ENCODE results near the gene CSNK1G2. TPM values are rescaled to one million over a fixed set of nuclear protein-coding genes. Genes with fewer than 3 reads are reported as not detected.

The CSNK1G2 gene
- total RNA-seq, result 41.6 TPM

- no peak for FAIRE-seq
- peak in 1 of 2 donors; percentile 52 for DNase-seq (ENCODE audit: low spot score in 2 of 2)
Observed at GRCh38 chr19:1941146-1942077, at the start of gene CSNK1G2. Gene CSNK1G2 (plus strand): TSS chr19:1941172. CDS start chr19:1969773, 28,601 bp downstream.

DNA sequence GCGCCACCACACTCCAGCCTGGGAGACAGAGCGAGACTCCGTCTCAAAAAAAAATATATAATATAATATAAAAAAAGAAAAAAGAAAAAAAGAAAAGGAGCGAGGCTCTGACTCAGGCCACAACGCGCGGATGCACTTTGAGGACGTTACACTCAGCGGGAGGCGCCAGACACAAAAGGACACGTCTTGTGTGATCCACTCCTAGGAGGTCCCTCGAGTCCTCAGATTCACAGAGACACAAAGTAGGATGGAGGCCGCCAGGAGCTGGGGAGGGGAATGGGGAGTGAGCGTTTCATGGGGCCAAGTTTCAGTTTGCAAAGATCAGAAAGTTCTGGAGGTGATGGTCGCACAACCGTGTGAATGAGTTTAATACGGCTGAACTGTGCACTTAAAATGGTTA, 47.2 kb upstream of the CSNK1G2 start:
- DNase-seq (ENCODE audit: low spot score in 2 of 2) (no peak), FAIRE-seq (no peak)

DNA sequence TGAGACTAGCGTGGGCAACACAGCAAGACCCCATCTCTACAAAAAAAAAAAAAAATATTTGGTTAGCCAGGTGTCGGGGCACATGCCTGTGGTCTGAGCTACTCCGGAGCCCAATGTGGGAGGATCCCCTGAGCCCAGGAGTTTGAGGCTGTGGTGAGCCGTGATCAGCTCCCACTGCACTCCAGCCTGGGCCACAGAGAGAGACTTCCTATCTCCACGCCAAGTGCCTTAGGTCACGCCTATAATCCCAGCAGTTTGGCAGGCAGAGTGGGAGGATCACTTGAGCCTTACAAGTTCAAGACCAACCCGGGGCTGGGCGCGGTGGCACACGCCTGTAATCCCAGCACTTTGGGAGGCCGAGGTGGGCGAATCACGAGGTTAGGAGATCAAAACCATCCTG, 44.5 kb upstream of the CSNK1G2 start:
- DNase-seq (ENCODE audit: low spot score in 2 of 2) (no peak), FAIRE-seq (no peak)

DNA sequence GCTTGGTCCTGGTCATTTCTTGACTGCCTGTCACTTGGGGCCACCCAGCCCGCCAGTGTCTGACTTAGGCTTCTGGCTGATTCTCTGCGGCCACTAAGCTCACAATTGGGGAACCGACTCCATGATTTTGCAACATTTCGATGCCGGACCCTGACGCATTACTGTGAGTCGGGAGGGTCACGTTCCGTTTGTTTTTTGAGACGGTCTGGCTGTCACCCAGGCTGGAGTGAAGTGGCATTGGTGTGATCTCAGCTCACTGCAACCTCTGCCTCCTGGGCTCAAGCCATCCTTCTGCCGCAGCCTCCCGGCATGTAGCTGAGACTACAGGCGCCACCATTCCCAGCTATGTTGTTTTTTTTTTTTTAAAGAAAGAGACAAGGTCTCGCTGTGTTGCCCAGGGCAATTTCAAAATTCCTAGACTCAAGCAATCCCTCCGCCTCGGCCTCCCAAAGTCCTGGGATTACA, 39.0 kb upstream of the CSNK1G2 start:
- DNase-seq (ENCODE audit: low spot score in 2 of 2) (no peak), FAIRE-seq (no peak)

DNA sequence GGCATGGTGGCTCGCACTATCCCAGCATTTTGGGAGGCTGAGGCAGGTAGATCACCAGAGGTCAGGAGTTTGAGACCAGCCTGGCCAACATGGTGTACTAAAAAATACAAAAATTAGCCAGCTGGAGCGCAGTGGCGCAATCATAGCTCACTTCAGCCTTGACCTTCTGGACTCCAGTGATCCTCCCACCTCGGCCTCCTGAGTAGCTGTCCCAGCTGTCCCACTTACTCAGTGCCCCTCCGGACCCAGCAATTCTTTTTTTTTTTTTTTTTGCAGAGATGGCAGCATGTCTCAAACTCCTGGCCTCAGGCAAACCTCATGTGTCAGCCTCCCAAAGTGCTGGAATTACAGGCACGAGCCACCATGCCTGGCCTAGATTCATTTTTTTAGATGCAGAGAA, 38.0 kb upstream of the CSNK1G2 start:
- no peak for FAIRE-seq

DNA sequence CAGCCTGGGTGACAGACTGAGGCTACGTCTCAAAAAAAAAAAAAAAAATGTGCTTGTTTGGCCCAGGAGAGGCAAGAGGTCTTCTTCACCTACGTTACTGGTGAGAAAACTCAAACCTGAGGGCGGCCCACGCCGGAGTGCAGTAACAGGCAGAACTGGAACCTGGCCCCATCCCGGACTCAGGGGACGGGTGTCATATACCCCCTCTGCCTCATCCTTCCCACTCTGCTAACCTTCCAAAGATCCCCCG, 36.2 kb upstream of the CSNK1G2 start:
- no peak for FAIRE-seq

More for the DNA sequence above, 38.0 kb upstream of the CSNK1G2 start:
- no peak for DNase-seq (ENCODE audit: low spot score in 2 of 2)

GRCh38 chr19:1905110-1905862, 35.7 kb upstream of the CSNK1G2 start, which contains the start of the genes ADAT3 and SCAMP4:
Gene ADAT3 (plus strand): TSS chr19:1905399. CDS start chr19:1912048, 6,649 bp downstream.
Gene SCAMP4 (plus strand): TSS chr19:1905399. CDS start chr19:1915020, 9,621 bp downstream.
- DNase-seq (ENCODE audit: low spot score in 2 of 2) (peak; percentile 97 to 98), FAIRE-seq (no peak)

More for the DNA sequence above, 36.2 kb upstream of the CSNK1G2 start:
- no peak for DNase-seq (ENCODE audit: low spot score in 2 of 2)

GRCh38 chr19:1905863-1906375, 35.1 kb upstream of the CSNK1G2 start:
- no peak for FAIRE-seq
- no peak for DNase-seq (ENCODE audit: low spot score in 2 of 2)

GRCh38 chr19:1906985-1907562, 33.9 kb upstream of the CSNK1G2 start:
- FAIRE-seq (no peak), DNase-seq (ENCODE audit: low spot score in 2 of 2) (no peak)

- peak in 1 of 2 donors; percentile 60 for DNase-seq (ENCODE audit: low spot score in 2 of 2)
- no peak for FAIRE-seq
Observed at GRCh38 chr19:1907563-1908363, 33.2 kb upstream of the CSNK1G2 start.

DNA sequence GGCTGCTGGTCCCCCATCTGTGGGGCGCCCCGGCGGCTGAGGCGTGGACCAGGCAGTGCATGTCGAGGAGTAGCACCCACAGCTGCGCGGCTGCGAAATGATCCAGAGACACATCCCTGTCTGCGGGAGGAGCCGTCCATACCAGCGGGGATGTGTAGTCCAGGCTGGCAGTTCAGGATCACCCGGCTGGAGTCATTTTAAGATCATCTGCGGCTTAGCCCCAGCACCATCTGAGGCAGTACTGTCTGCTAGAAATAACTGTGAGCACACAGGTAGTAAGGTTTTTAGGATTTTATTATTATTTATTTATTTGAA, 32.7 kb upstream of the CSNK1G2 start:
- FAIRE-seq, result no peak
- peak in 1 of 2 donors; percentile 50 for DNase-seq (ENCODE audit: low spot score in 2 of 2)

- FAIRE-seq, result no peak
- DNase-seq (ENCODE audit: low spot score in 2 of 2), result no peak
Observed at GRCh38 chr19:1909761-1910080, 31.3 kb upstream of the CSNK1G2 start.

DNA sequence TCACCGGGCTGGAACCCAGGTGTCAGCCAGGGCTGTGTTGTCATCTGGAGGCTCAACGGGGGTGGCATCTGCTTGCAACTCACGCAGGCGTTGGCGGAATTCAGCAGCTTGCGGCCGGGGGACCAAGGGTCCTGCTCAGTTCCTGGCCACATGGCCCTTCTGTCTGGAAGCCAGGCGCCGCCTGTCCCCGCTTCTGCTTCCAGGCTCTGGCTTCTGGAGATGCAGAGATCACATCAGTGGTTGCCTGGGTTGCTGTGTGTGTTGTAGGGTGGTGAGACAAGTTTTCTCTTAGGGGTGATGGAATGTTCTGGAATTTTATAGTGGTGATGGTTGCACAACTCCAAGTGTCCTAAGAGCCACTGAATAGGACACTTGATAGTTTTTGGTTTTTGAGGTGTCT, 30.8 kb upstream of the CSNK1G2 start:
- DNase-seq (ENCODE audit: low spot score in 2 of 2), result no peak

GRCh38 chr19:1911098-1911497, 29.9 kb upstream of the CSNK1G2 start:
- DNase-seq (ENCODE audit: low spot score in 2 of 2), result no peak
- no peak for FAIRE-seq

More for the DNA sequence above, 30.8 kb upstream of the CSNK1G2 start:
- no peak for FAIRE-seq

GRCh38 chr19:1911995-1912394, 29.0 kb upstream of the CSNK1G2 start:
- DNase-seq (ENCODE audit: low spot score in 2 of 2) (no peak), FAIRE-seq (no peak)

DNA sequence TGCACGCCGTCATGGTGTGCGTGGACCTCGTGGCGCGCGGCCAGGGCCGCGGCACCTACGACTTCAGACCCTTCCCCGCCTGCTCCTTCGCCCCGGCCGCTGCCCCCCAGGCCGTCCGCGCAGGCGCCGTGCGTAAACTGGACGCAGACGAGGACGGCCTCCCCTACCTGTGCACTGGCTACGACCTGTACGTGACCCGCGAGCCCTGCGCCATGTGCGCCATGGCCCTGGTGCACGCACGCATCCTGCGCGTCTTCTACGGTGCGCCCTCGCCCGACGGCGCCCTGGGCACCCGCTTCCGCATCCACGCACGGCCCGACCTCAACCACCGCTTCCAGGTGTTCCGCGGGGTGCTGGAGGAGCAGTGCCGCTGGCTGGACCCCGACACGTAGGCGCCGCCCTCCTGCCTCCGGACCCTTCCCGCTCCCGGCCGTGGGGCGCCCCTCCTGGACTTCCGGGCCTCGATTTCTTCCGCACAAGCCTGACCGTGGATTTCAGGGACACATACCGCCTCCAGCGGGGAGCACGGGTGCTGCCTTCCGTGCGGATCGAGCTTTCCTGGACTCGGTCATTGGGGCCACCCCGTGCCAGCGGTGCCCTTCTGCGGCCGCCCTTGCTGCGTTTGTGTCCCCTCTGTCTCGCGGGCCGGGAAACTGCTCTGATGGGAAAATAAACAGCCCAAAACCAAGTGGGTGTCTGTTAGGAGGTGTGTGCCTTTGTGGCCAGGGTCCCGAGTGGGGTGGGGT, 28.0 kb upstream of the CSNK1G2 start:
- no peak for FAIRE-seq
- DNase-seq (ENCODE audit: low spot score in 2 of 2), result no peak

- DNase-seq (ENCODE audit: low spot score in 2 of 2), result no peak
- no peak for FAIRE-seq
Observed at GRCh38 chr19:1913781-1914577, 27.0 kb upstream of the CSNK1G2 start.

- no peak for FAIRE-seq
Observed at GRCh38 chr19:1914826-1915341, 26.1 kb upstream of the CSNK1G2 start.

More at GRCh38 chr19:1914826-1915341, 26.1 kb upstream of the CSNK1G2 start:
- no peak for DNase-seq (ENCODE audit: low spot score in 2 of 2)

Data from frontal cortex (tissue), 4 donors.